Neural cell (in vitro differentiated cells): ENCODE measurements around the gene OR5B21. TPM values are rescaled to one million over a fixed set of nuclear protein-coding genes. Genes with fewer than 3 reads are reported as not detected.

ENCODE experiments used
- H2AFZ ChIP-seq: fragments of 200-600, 300-800 bp; sonication (generic), shearing (Covaris generic); 2 replicates; pipeline ENCODE4 v1.6.0; 2014; ENCODE audit warnings: low read depth, mild to moderate bottlenecking, antibody characterized with exemption, low read length, moderate library complexity
- H3F3A ChIP-seq: fragments of 200-600 bp; shearing (Covaris generic); 2 replicates; pipeline ENCODE4 v1.6.1; 2016; ENCODE audit warnings: mild to moderate bottlenecking, moderate library complexity, mixed read lengths, antibody characterized with exemption, low read length; ENCODE audit not compliant: insufficient read depth, poor library complexity, severe bottlenecking
- H3K27ac ChIP-seq: fragments of 200-600, 300-800 bp; sonication (generic), shearing (Covaris generic); 2 replicates; pipeline ENCODE4 v1.5.1; 2014; ENCODE audit warnings: mild to moderate bottlenecking, low read length, moderate library complexity
- H3K27me3 ChIP-seq: fragments of 300-800, 200-600 bp; sonication (generic), shearing (Covaris generic); 2 replicates; pipeline ENCODE4 v1.6.0; 2014; ENCODE audit warnings: mild to moderate bottlenecking, low read depth, low read length, moderate library complexity; ENCODE audit not compliant: insufficient read depth
- H3K36me3 ChIP-seq: fragments of 300-800, 200-600 bp; sonication (generic), shearing (Covaris generic); 2 replicates; pipeline ENCODE4 v1.5.1; 2014; ENCODE audit warnings: mild to moderate bottlenecking, antibody characterized with exemption, low read length, moderate library complexity; ENCODE audit not compliant: insufficient read depth
- H3K4me2 ChIP-seq: fragments of 300-800, 200-600 bp; sonication (generic), shearing (Covaris generic); 2 replicates; pipeline ENCODE4 v1.6.0; 2014; ENCODE audit warnings: mild to moderate bottlenecking, low read length
- H3K4me3 ChIP-seq: fragments of 300-800, 200-600 bp; sonication (generic), shearing (Covaris generic); 2 replicates; pipeline ENCODE4 v1.5.1; 2014; ENCODE audit warnings: mild to moderate bottlenecking, low read length, moderate library complexity
- H3K79me2 ChIP-seq: fragments of 200-600 bp; shearing (Covaris generic); replicated peaks from 2 replicates; pipeline ENCODE4 v1.6.0; 2014; ENCODE audit warnings: mild to moderate bottlenecking, low read length, moderate library complexity; ENCODE audit not compliant: insufficient read depth
- H3K9ac ChIP-seq: fragments of 300-800, 200-600 bp; sonication (generic), shearing (Covaris generic); 2 replicates; pipeline ENCODE4 v1.6.1; 2016; ENCODE audit warnings: mild to moderate bottlenecking, low read length, mixed read lengths
- H3K9me2 ChIP-seq: fragments of 200-600 bp; shearing (Covaris generic); 2 replicates; pipeline ENCODE4 v1.6.1; 2016; ENCODE audit warnings: mild to moderate bottlenecking, low read length, mixed read lengths; ENCODE audit not compliant: insufficient read depth
- H3K9me3 ChIP-seq: fragments of 200-600, 300-800 bp; sonication (generic), shearing (Covaris generic); 2 replicates; pipeline ENCODE4 v1.6.1; 2016; ENCODE audit warnings: mild to moderate bottlenecking, mixed run types, low read length, moderate library complexity, mixed read lengths
- H4K20me1 ChIP-seq: fragments of 200-600 bp; shearing (Covaris generic); 2 replicates; pipeline ENCODE4 v1.6.1; 2016; ENCODE audit warnings: mild to moderate bottlenecking, mixed run types; ENCODE audit not compliant: insufficient read depth
- CTCF ChIP-seq: fragments of 450-650 bp; IDR thresholded peaks from 2 replicates; pipeline ENCODE4 v1.5.1; 2014; ENCODE audit warnings: antibody characterized with exemption, mild to moderate bottlenecking, moderate library complexity; ENCODE audit not compliant: poor library complexity, severe bottlenecking
- EP300 ChIP-seq: fragments of 450-650 bp; conservative IDR thresholded peaks from 2 replicates; pipeline ENCODE4 v1.6.1; 2014; ENCODE audit warnings: antibody characterized with exemption, mild to moderate bottlenecking, moderate library complexity; ENCODE audit not compliant: poor library complexity, severe bottlenecking
- EZH2 ChIP-seq: fragments of 200-600, 300-800 bp; shearing (Covaris generic), sonication (generic); IDR thresholded peaks from 2 replicates; pipeline ENCODE4 v1.6.1; 2014; ENCODE audit warnings: antibody characterized with exemption, low read length, borderline replicate concordance, mild to moderate bottlenecking; ENCODE audit not compliant: insufficient read depth, poor library complexity, severe bottlenecking
- MXI1 ChIP-seq: fragments of 450-650 bp; conservative IDR thresholded peaks from 2 replicates; pipeline ENCODE4 v1.6.1; 2014; ENCODE audit warnings: antibody characterized with exemption, mild to moderate bottlenecking; ENCODE audit not compliant: poor library complexity, severe bottlenecking
- POLR2AphosphoS5 ChIP-seq: IDR thresholded peaks from 2 replicates; pipeline ENCODE4 v1.6.1; 2012
- RAD21 ChIP-seq: fragments of 450-650 bp; conservative IDR thresholded peaks from 2 replicates; pipeline ENCODE4 v1.6.1; 2014; ENCODE audit warnings: antibody characterized with exemption, mild to moderate bottlenecking, moderate library complexity
- REST ChIP-seq: IDR thresholded peaks from 2 replicates; pipeline ENCODE4 v1.6.1; 2012; ENCODE audit warnings: borderline replicate concordance
- SMC3 ChIP-seq: fragments of 450-650 bp; conservative IDR thresholded peaks from 2 replicates; pipeline ENCODE4 v1.6.1; 2014; ENCODE audit warnings: antibody characterized with exemption, mild to moderate bottlenecking, moderate library complexity; ENCODE audit not compliant: poor library complexity
- TAF1 ChIP-seq: IDR thresholded peaks from 2 replicates; pipeline ENCODE4 v1.6.1; 2012; ENCODE audit warnings: low read depth
- polyA plus RNA-seq: library from polyadenylated mRNA; depleted of rRNA; stranded (reverse); fragments of >200 nt; gene quantifications from 2 replicates; pipeline ENCODE4 v1.2.3, GENCODE V29; 2014

Gene OR5B21
- polyA plus RNA-seq, 1 donor from 2014 or later: not detected

GRCh38 chr11:58511636-58512035, 3.7 kb upstream of the OR5B21 start:
- Histone ChIP-seq H3K27ac (no peak overlapping the region), H2AFZ (no peak overlapping the region), H3K9me3 (no peaks in the 10 kb centered on the region), H3K9me2 (no peaks in the 10 kb centered on the region), H3K27me3 (no peaks in the 10 kb centered on the region), H3K4me3 (no peak overlapping the region), H3F3A (no peaks in the 10 kb centered on the region), H3K79me2 (no peaks in the 10 kb centered on the region), H3K36me3 (no peaks in the 10 kb centered on the region), H3K4me2 (no peak overlapping the region), H3K9ac (no peak overlapping the region), H4K20me1 (no peaks in the 10 kb centered on the region)
- no peak for TF ChIP-seq RAD21
- no peak for TF ChIP-seq SMC3

GRCh38 chr11:58509748-58510147, 1.8 kb upstream of the OR5B21 start:
- Histone ChIP-seq H3K9me2 (no peaks in the 10 kb centered on the region), H4K20me1 (no peaks in the 10 kb centered on the region), H3F3A (no peaks in the 10 kb centered on the region), H3K9me3 (no peaks in the 10 kb centered on the region), H2AFZ (no peak overlapping the region), H3K4me2 (no peak overlapping the region), H3K27me3 (no peaks in the 10 kb centered on the region), H3K27ac (no peak overlapping the region), H3K79me2 (no peaks in the 10 kb centered on the region), H3K4me3 (no peak overlapping the region), H3K36me3 (no peaks in the 10 kb centered on the region), H3K9ac (no peak overlapping the region)
- TF ChIP-seq CTCF (no peak), SMC3 (no peak), MXI1 (no peak), RAD21 (no peak), POLR2AphosphoS5 (no peak), EP300 (no peak), REST (no peak), TAF1 (no peak), EZH2 (no peak)

GRCh38 chr11:58508814-58509213, 909 bp upstream of the OR5B21 start:
- Histone ChIP-seq H3K9me2 (no peaks in the 10 kb centered on the region), H3K27ac (no peak overlapping the region)

More at GRCh38 chr11:58508814-58509213, 909 bp upstream of the OR5B21 start:
- H2AFZ ChIP-seq: no peak overlapping the region
- H3K79me2 ChIP-seq: no peaks in the 10 kb centered on the region
- TF ChIP-seq MXI1 (no peak), EP300 (no peak)
- no peaks in the 10 kb centered on the region for H3K27me3 ChIP-seq
- no peak overlapping the region for H3K4me3 ChIP-seq
- H3K9me3 ChIP-seq: no peaks in the 10 kb centered on the region
- H4K20me1 ChIP-seq: no peaks in the 10 kb centered on the region
- no peak overlapping the region for H3K9ac ChIP-seq
- no peaks in the 10 kb centered on the region for H3F3A ChIP-seq
- no peak overlapping the region for H3K4me2 ChIP-seq
- no peaks in the 10 kb centered on the region for H3K36me3 ChIP-seq
